GM18870 (cell line): Measurements from ENCODE around the gene POF1B.

Experiments used
- ATAC-seq: cut with Tn5 transposase; IDR thresholded peaks from one replicate; pipeline ENCODE4 v1.9.1; 2021; ENCODE audit warnings: moderate library complexity; ENCODE audit not compliant: unreplicated experiment

The POF1B gene

DNA sequence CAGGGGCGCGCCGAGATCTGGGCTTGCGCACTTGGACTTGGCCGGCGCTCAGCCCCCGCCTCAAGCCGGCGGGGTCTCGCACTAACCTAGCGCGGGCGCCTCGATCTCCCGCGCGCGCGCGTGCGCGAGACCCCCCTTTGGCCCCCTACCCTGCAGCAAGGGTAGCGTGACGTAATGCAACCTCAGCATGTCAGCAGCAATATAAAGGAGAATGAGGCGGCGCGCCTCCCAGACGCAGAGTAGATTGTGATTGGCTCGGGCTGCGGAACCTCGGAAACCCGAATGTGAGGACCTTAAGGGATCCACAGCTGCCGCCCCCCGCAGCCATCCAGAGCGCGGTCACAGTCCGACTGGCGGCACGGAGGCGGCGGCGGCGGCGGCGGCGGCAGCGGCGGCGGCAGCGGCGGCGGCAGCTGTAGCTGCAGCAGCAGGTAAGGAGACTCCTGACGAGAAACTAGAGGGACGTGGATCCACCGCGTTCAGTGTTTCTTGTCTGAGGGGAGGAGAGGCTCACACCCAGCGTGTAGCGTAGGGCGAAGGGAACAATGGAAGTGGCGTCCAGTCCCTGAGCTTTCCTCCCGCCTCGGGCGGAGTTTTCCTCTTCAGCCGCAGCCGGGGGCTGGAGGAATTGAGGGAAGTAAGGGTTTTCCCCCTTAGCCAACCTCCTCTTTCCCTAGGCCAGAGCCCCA, 135.6 kb downstream of the POF1B start, which contains the start of the genes SATL1 and ZNF711:
SATL1 (minus strand) TSS at position 19 of the 689 bp plus-strand sequence. CDS start 134,811 bp downstream, outside the sequence.
ZNF711 (plus strand) TSS at position 231 of the 689 bp plus-strand sequence. CDS start 3,582 bp downstream, outside the sequence.
- peak; percentile 51 for ATAC-seq

DNA sequence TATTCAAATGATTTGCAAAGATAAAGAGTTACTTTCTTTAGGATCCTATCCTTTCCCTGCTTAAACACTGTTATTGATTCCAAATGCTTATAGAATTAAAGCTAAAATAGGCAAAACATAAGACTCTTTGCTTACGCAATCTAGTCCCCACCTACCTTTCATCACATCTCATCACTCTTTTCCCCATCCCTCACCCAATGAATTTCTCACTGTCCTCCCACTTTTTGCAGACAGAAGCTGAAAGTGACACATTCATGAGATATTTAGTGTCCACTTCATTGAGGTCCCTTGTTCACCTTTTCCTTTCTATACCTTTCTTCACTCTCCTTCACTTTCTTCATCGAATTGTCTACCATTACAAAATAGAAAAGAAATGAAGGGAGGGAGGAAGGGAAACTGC, 136.3 kb downstream of the POF1B start:
- no peak for ATAC-seq
